Measurements from ENCODE around the gene SPI1.

GRCh38 chr11:47342036-47342803 lies 36.1 kb downstream of the SPI1 start:
- TF ChIP-seq CTCF (optimal IDR thresholded peaks at IDR 0.05 in 1 of 3, IDR thresholded peaks at IDR 0.05 in 1 of 3, conservative IDR thresholded peaks at IDR 0.05 in 1 of 3; ENCODE audit: extremely low read depth in 1 of 3, insufficient read depth in 2 of 3, low read length in 3 of 3): no peak
- TF ChIP-seq EZH2 (IDR thresholded peaks at IDR 0.05; ENCODE audit: low read length): no peak

All from keratinocyte (primary cell).